Endothelial cell of umbilical vein (primary cell): ENCODE data around the gene KCNQ5. TPM values are rescaled to one million over a fixed set of nuclear protein-coding genes. Genes with fewer than 3 reads are reported as not detected.

Source experiments
- BruUV-seq: library from RNA; stranded (reverse); fragments of 400-500 nt; replicated peaks from 2 replicates; lab custom pipeline; 2021; lab: Mats Ljungman, UMichigan
- CTCF ChIA-PET: fragments of 300-600, 350-600 bp; sonication (Branson Sonifier 250); formaldehyde crosslinking; loops from one replicate; lab custom pipeline; 2021; ENCODE audit warnings: antibody characterized with exemption, inconsistent platforms; lab: Charles Lee
- POLR2A ChIA-PET: fragments of 300-600, 350-600 bp; sonication (Branson Sonifier 250); formaldehyde crosslinking; loops from one replicate; lab custom pipeline; 2021; ENCODE audit warnings: antibody characterized with exemption, inconsistent platforms; lab: Charles Lee
- DNase-seq: peaks from one replicate; pipeline ENCODE4 v3.0.0-alpha.2; 2011; ENCODE audit warnings: low read depth, low spot score
- FAIRE-seq: peaks from 2 replicates; lab custom pipeline; 2011; peaks lifted over from hg19 to GRCh38; lab: Jason Lieb, UNC
- H2AFZ ChIP-seq: 2 replicates; pipeline ENCODE4 v1.6.0; 2012; ENCODE audit warnings: low read depth, low read length, control low read depth, inconsistent platforms
- H3K27ac ChIP-seq: 2 replicates; pipeline ENCODE4 v1.5.1; 2011; ENCODE audit warnings: low read depth, mild to moderate bottlenecking, control low read depth, low read length, moderate library complexity; ENCODE audit not compliant: insufficient read depth
- H3K27me3 ChIP-seq, 2 experiments: 2 replicates each; pipeline versions ENCODE4 v1.6.0 to v1.6.1; 2011; ENCODE audit warnings: low read length in 2 of 2, mixed read lengths in 1 of 2; ENCODE audit not compliant: control insufficient read depth in 2 of 2, insufficient read depth in 2 of 2
- H3K36me3 ChIP-seq, 2 experiments: 2 replicates in 1 of 2; 3 replicates in 1 of 2; pipeline ENCODE4 v1.5.1; 2011; ENCODE audit warnings: low read length in 2 of 2, mild to moderate bottlenecking in 1 of 2, moderate library complexity in 1 of 2; ENCODE audit not compliant: control insufficient read depth in 2 of 2, insufficient read depth in 2 of 2; ENCODE audit errors: extremely low read depth in 1 of 2
- H3K4me1 ChIP-seq: 3 replicates; pipeline ENCODE4 v1.5.1; 2011; ENCODE audit warnings: mild to moderate bottlenecking, low read length; ENCODE audit not compliant: control insufficient read depth, insufficient read depth; ENCODE audit errors: extremely low read depth
- H3K4me2 ChIP-seq: 2 replicates; pipeline ENCODE4 v1.6.1; 2011; ENCODE audit warnings: low read length, control low read depth, mixed read lengths; ENCODE audit not compliant: insufficient read depth
- H3K4me3 ChIP-seq, 3 experiments: fragments of 200-600 bp in 1 of 3; sonication (generic), shearing (Covaris generic) in 1 of 3; replicated peaks in 1 of 3; 2 replicates each; pipeline ENCODE4 v1.5.1; 2011 to 2016; ENCODE audit warnings: control low read depth in 3 of 3, low read length in 3 of 3, mild to moderate bottlenecking in 2 of 3, inconsistent platforms in 1 of 3, low read depth in 1 of 3, moderate library complexity in 1 of 3; ENCODE audit not compliant: insufficient read depth in 1 of 3
- H3K79me2 ChIP-seq: 2 replicates; pipeline ENCODE4 v1.6.0; 2012; ENCODE audit warnings: low read length, inconsistent platforms; ENCODE audit not compliant: control insufficient read depth, insufficient read depth
- H3K9ac ChIP-seq: replicated peaks from 2 replicates; pipeline ENCODE3; 2011; ENCODE audit warnings: low read length, control low read depth; ENCODE audit not compliant: insufficient read depth; ENCODE audit errors: extremely low read depth
- H3K9me1 ChIP-seq: replicated peaks from 3 replicates; pipeline ENCODE4 v1.6.0; 2011; ENCODE audit warnings: mild to moderate bottlenecking, low read length; ENCODE audit not compliant: control insufficient read depth, insufficient read depth; ENCODE audit errors: extremely low read depth
- H3K9me3 ChIP-seq: replicated peaks from 2 replicates; pipeline ENCODE4 v1.5.1; 2012; ENCODE audit warnings: low read length, inconsistent platforms; ENCODE audit not compliant: control insufficient read depth, insufficient read depth
- H4K20me1 ChIP-seq: replicated peaks from 2 replicates; pipeline ENCODE3; 2011; ENCODE audit warnings: mild to moderate bottlenecking, low read length; ENCODE audit not compliant: control insufficient read depth, insufficient read depth; ENCODE audit errors: extremely low read depth
- EZH2 ChIP-seq: IDR thresholded peaks from 2 replicates; pipeline ENCODE4 v1.6.1; 2012; ENCODE audit warnings: borderline replicate concordance, low read depth, mild to moderate bottlenecking, moderate library complexity, low read length, inconsistent platforms; ENCODE audit not compliant: severe bottlenecking
- FOS ChIP-seq: IDR thresholded peaks from 2 replicates; pipeline ENCODE4 v1.6.1; 2011; ENCODE audit warnings: mild to moderate bottlenecking, low read length, moderate library complexity, borderline replicate concordance; ENCODE audit not compliant: insufficient read depth
- GATA2 ChIP-seq: IDR thresholded peaks from 2 replicates; pipeline ENCODE4 v1.7.0; 2011; ENCODE audit warnings: low read depth, mild to moderate bottlenecking, moderate library complexity, mixed read lengths, low read length; ENCODE audit not compliant: insufficient read length, insufficient read depth
- JUN ChIP-seq: IDR thresholded peaks from 2 replicates; pipeline ENCODE4 v1.6.1; 2011; ENCODE audit warnings: borderline replicate concordance, low read depth; ENCODE audit not compliant: insufficient read length, insufficient read depth
- MAX ChIP-seq: IDR thresholded peaks from 2 replicates; pipeline ENCODE4 v1.6.1; 2011; ENCODE audit not compliant: insufficient read depth, insufficient read length
- MYC ChIP-seq: IDR thresholded peaks from one replicate; pipeline ENCODE4 v1.6.1; 2011; ENCODE audit warnings: mild to moderate bottlenecking, low read depth, low read length
- POLR2A ChIP-seq: IDR thresholded peaks from 2 replicates; pipeline ENCODE4 v1.6.1; 2012; ENCODE audit warnings: low read depth, mild to moderate bottlenecking, control low read depth, low read length
- POLR2AphosphoS5 ChIP-seq: IDR thresholded peaks from 2 replicates; pipeline ENCODE4 v1.6.1; 2012; ENCODE audit warnings: low read depth, mild to moderate bottlenecking, control low read depth, low read length, moderate library complexity; ENCODE audit not compliant: insufficient read depth
- dilution Hi-C: fragments of 300-500 bp; cut with MboI; formaldehyde crosslinking; loops from one replicate; pipeline ENCODE4 v1.15.0; 2019; ENCODE audit warnings: low sequenced_read_pairs; ENCODE audit not compliant: extremely low pct_ligation_motif_present
- intact Hi-C: fragments of 100-400 bp; cut with micrococcal nuclease; formaldehyde crosslinking; loops from one replicate; pipeline ENCODE4 v1.10.0; 2022
- polyA plus RNA-seq, 4 experiments: library from polyadenylated mRNA; depleted of rRNA in 3 of 4; stranded (reverse) in 3 of 4; unstranded in 1 of 4; fragments of >200 nt; gene quantifications; 2 replicates each; pipeline versions ENCODE4 v1.2.1 to v1.2.3, GENCODE V29; 2011 to 2012; ENCODE audit warnings: missing spikeins in 1 of 4
- total RNA-seq: library from RNA; stranded (reverse); gene quantifications from 2 replicates; pipeline ENCODE4 v1.2.3, GENCODE V29; 2021
- TF ChIP-seq, protein P1 (sequence below), 2 donors: IDR thresholded peaks; 1 replicate in 1 of 2; 2 replicates in 1 of 2; pipeline ENCODE4 v1.5.1; 2011; ENCODE audit warnings: low read length in 2 of 2, mild to moderate bottlenecking in 2 of 2, moderate library complexity in 2 of 2, control low read depth in 1 of 2, inconsistent platforms in 1 of 2, low read depth in 1 of 2; ENCODE audit not compliant: insufficient read depth in 1 of 2; ENCODE audit errors: extremely low read depth in 1 of 2

The KCNQ5 gene
- total and polyA plus RNA-seq, 2 donors (not counting 3 experiments of a cell fraction or from before 2014, with no cell fraction given), result 0.22 TPM; not detected in 1

GRCh38 chr6:72890671-72891070 lies 268.8 kb downstream of the KCNQ5 start:
- Histone ChIP-seq H2AFZ (no peak overlapping the region), H3K27me3 (peaks cover 2 to 10% of the 10 kb centered on the region in 2 experiments), H3K9me3 (no peaks in the 10 kb centered on the region), H3K9me1 (no peaks in the 10 kb centered on the region), H3K79me2 (no peaks in the 10 kb centered on the region), H3K4me1 (no peaks in the 10 kb centered on the region), H3K9ac (no peak overlapping the region), H4K20me1 (no peaks in the 10 kb centered on the region), H3K27ac (no peak overlapping the region), H3K4me3 (no peak overlapping the region), H3K4me2 (no peak overlapping the region), H3K36me3 (no peaks in the 10 kb centered on the region)
- POLR2A ChIA-PET, result no interaction called here
- no peak for DNase-seq
- TF ChIP-seq MYC (no peak), EZH2 (no peak)
- no TSS peak for BruUV-seq
- intact Hi-C loops, result no loop called here
- CTCF ChIA-PET, result interaction anchor here (1.4 kb wide), 1 partner anchor 274 kb away, joined by 3 read pairs; no protein-coding TSS in a partner anchor
- FAIRE-seq, result no peak
- dilution Hi-C loops, result no loop called here

DNA sequence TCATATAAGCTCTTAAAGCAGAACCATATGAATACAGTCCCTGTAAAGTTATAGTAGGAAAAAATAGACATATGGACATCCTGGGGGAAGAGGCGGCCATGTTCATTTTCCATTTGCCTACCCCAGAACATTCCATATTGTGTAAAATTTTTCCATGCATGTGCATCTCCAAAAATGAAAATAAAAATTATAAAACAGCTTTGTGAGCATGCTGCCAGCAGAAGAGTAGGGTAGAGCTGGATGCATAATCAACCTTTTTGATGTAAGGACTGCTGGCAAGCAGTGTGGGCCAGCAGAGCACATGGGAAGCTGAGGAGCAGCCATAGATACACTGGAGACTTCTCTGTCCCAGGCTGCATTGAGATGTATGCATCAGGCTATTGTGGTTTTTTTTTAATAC lies 271.0 kb downstream of the KCNQ5 start:
- TF ChIP-seq JUN (no peak), EZH2 (no peak), FOS (no peak), MYC (no peak), GATA2 (no peak), MAX (no peak), POLR2AphosphoS5 (no peak), POLR2A (no peak)
- TF ChIP-seq, protein P1, sequence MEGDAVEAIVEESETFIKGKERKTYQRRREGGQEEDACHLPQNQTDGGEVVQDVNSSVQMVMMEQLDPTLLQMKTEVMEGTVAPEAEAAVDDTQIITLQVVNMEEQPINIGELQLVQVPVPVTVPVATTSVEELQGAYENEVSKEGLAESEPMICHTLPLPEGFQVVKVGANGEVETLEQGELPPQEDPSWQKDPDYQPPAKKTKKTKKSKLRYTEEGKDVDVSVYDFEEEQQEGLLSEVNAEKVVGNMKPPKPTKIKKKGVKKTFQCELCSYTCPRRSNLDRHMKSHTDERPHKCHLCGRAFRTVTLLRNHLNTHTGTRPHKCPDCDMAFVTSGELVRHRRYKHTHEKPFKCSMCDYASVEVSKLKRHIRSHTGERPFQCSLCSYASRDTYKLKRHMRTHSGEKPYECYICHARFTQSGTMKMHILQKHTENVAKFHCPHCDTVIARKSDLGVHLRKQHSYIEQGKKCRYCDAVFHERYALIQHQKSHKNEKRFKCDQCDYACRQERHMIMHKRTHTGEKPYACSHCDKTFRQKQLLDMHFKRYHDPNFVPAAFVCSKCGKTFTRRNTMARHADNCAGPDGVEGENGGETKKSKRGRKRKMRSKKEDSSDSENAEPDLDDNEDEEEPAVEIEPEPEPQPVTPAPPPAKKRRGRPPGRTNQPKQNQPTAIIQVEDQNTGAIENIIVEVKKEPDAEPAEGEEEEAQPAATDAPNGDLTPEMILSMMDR (IDR thresholded peaks at IDR 0.05; ENCODE audit: extremely low read depth in 1 of 2, insufficient read depth in 1 of 2, low read depth in 1 of 2, low read length in 2 of 2), result no peak
- Histone ChIP-seq H3K9ac (no peak overlapping the region), H3K27ac (no peak overlapping the region), H3K79me2 (no peaks in the 10 kb centered on the region), H2AFZ (no peak overlapping the region), H3K9me3 (no peaks in the 10 kb centered on the region), H3K4me3 (no peak overlapping the region), H4K20me1 (no peaks in the 10 kb centered on the region), H3K9me1 (no peaks in the 10 kb centered on the region), H3K27me3 (peaks cover 2 to 10% of the 10 kb centered on the region in 2 experiments), H3K4me2 (no peak overlapping the region), H3K4me1 (no peaks in the 10 kb centered on the region), H3K36me3 (no peaks in the 10 kb centered on the region)
- intact Hi-C loops (no loop called here), dilution Hi-C loops (no loop called here)
- FAIRE-seq, result no peak
- DNase-seq, result no peak
- CTCF ChIA-PET, result no interaction called here
- POLR2A ChIA-PET, result no interaction called here
- no TSS peak for BruUV-seq
